GM18498 (cell line): Measurements from ENCODE around the gene PLPP7.

ENCODE experiments used
- ATAC-seq: cut with Tn5 transposase; IDR thresholded peaks from one replicate; pipeline ENCODE4 v1.9.1; 2021; ENCODE audit warnings: mild to moderate bottlenecking, moderate library complexity; ENCODE audit not compliant: unreplicated experiment

Gene PLPP7

GRCh38 chr9:131302244-131303075 is 12.9 kb downstream of the PLPP7 start:
- no peak for ATAC-seq

DNA sequence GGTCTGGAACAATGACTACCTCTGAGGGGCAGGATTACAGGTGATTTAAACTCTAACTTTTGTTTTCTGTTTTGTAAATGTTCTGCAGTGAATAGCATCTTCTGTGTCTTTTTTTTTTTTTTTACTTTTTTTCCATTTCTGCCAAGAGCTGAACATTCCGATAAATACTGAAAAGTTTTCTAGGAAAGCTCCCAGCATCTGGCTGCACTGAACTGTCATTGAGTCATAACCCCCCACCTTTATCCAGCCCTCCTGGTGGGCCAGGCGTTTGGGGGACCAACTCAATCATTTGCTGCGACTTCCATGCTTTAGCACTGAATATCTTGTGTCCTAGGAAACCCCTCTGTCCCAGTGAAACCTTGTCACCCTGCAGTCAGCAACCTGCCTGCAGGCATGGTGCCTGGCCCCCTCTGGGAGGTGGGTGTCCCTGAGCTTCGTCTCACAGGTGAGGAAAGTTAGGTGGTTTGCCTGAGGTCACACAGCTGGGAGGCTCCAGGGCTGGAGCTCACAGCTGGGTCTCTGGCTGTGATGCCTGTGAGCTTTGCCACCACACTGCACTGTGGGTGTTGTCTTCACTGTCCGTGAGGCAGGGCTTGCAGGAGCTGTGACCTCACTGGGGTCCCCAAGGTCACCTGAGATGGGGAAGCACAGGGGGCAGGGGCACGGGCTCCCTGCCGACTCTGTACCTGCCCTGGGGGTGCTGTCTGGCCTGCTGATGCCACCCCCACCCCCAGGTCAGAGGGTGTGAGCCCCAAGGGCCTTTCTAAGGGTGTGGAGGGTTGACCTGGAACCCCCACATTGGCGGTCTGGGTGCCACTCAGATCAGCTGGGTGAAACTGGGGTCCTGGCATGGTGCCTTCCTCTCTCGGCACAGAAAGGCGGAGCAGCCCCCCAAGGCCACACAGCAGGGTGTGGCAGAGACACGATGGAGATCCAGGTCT is 14.1 kb downstream of the PLPP7 start:
- ATAC-seq = no peak

GRCh38 chr9:131304676-131305355 is 15.3 kb downstream of the PLPP7 start:
- no peak for ATAC-seq

GRCh38 chr9:131306397-131307004 is 17.0 kb downstream of the PLPP7 start:
- no peak for ATAC-seq

- no peak for ATAC-seq
Measured at GRCh38 chr9:131307974-131308373, 18.5 kb downstream of the PLPP7 start.

DNA sequence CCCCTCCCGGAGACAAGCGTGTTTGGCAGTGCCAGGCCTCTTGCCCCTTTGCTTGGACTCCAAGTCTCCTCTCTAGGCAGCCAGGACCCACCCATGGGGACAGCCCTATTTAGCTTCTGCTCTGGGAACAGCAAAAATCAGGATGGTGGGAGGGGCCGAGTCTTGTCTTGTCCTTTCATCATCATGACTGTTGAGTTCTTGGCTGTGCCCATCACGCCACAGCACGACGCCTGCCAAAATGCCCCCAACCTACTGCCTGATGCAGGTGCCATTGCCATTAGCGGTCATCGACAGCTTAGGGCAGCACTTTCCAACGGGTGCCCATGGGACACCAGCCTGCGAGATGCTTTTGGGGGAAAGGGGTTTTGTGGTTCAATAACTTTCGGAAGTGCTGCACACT is 18.9 kb downstream of the PLPP7 start:
- ATAC-seq = no peak

GRCh38 chr9:131308906-131309529 is 19.5 kb downstream of the PLPP7 start:
- no peak for ATAC-seq

DNA sequence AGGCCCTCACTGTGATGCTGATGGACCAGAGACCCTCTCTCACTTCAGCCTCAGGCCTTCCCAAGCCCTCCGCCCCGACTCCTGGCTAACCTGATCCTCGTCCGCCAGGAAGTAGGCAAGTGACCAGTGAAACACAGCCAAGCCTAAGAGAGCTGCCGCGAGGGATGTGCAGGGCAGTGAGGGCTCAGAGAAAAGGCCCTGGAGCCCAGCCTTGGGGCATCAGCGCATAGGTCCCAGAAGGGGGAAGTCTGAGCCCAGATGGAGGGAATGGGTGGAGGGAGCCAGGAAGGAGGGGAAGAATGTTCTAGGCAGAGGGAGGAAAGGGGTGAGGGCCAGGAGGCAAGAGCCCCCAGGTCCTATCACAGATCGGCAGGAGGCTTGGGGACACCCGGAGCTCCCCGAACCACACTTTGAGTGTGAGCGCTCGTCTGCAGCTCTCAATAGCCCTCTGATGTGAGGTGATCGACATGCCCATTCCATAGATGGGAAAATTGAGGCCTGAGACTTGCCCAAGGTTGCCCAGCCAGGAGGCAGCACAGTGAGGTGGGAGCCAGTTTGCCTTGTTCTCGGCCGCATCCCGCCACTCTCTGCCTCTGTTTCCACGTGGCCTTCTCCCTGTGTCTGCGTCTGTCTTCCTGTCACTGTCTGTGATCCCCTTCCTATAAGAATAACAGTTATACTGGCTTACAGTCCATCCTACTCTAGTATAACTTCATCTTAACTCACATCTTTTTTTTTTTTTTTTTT is 20.2 kb downstream of the PLPP7 start:
- ATAC-seq = no peak

GRCh38 chr9:131310833-131311554 is 21.5 kb downstream of the PLPP7 start:
- ATAC-seq = no peak

- no peak for ATAC-seq
Measured at GRCh38 chr9:131312246-131312645, 22.7 kb downstream of the PLPP7 start.

GRCh38 chr9:131312822-131313770 is 23.6 kb downstream of the PLPP7 start:
- no peak for ATAC-seq

- no peak for ATAC-seq
Measured at GRCh38 chr9:131318231-131319085, 28.9 kb downstream of the PLPP7 start.

GRCh38 chr9:131319486-131319885 is 30.0 kb downstream of the PLPP7 start:
- no peak for ATAC-seq

GRCh38 chr9:131320031-131320685 is 30.6 kb downstream of the PLPP7 start:
- ATAC-seq = no peak

DNA sequence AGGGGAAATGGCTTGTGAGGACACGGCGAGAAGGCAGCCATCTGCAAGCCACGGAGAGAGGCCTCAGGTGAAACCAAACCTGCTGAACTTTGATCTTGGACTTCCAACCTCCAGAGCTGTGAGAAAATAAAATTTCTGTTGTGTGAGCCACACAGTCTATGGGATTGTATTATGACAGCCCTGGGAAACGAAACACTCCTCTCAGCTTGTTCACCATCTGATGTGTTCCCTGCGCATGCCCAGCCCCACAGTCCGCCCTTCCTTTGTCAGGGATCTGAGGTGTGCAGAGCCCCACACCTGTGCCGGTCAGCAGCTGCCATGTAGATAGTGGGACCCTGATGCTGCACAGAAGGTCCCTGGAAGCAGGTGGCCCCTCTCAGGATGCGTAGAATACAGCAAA is 34.1 kb downstream of the PLPP7 start:
- ATAC-seq = no peak
